ENCODE data around the gene AAMP. TPM values are rescaled to one million over a fixed set of nuclear protein-coding genes. Genes with fewer than 3 reads are reported as not detected.

AAMP gene
- total RNA-seq, 1 donor from 2014 or later, result 67.6 TPM

- no peak overlapping the region for H3K27ac Mint-ChIP-seq (ENCODE audit: unreplicated experiment)
Measured at GRCh38 chr2:218306184-218306920, 36.4 kb upstream of the AAMP start.

DNA sequence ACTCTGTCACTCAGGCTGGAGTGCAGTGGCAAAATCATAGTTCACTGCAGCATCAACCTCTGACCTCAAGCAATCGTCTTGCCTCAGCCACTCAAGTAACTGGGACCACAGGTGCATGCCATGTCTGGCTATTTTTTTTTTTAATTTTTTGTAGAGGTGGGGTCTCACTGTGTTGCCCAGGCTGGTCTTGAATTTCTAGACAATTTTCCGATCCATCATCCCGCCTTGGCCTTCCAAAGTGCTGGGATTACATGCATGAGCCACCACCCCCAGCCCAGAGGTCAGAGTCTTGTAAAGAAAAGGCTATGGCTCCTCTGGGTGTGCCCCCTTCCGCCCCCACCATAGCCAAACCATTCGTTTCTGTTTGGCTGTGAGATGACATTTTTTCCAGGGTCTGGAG, 35.4 kb upstream of the AAMP start:
- Mint-ChIP-seq H3K36me3 (ENCODE audit: low read depth, unreplicated experiment) (no peaks in the 10 kb centered on the region), H3K27ac (ENCODE audit: unreplicated experiment) (no peak overlapping the region), H3K9me3 (ENCODE audit: unreplicated experiment) (no peaks in the 10 kb centered on the region)

More at GRCh38 chr2:218306184-218306920, 36.4 kb upstream of the AAMP start:
- no peak for DNase-seq (ENCODE audit: low spot score)
- H3K4me1 Mint-ChIP-seq (ENCODE audit: unreplicated experiment), result no peaks in the 10 kb centered on the region
- no peak for TF ChIP-seq CTCF (IDR thresholded peaks at IDR 0.05; ENCODE audit: unreplicated experiment)
- H3K36me3 Mint-ChIP-seq (ENCODE audit: low read depth, unreplicated experiment), result no peaks in the 10 kb centered on the region
- no peaks in the 10 kb centered on the region for H3K9me3 Mint-ChIP-seq (ENCODE audit: unreplicated experiment)
- no peak overlapping the region for H3K4me3 Mint-ChIP-seq (ENCODE audit: unreplicated experiment)
- H3K27me3 Mint-ChIP-seq (ENCODE audit: unreplicated experiment), result peaks cover 11% of the 10 kb centered on the region

GRCh38 chr2:218301176-218301819, 31.4 kb upstream of the AAMP start:
- Mint-ChIP-seq H3K27me3 (ENCODE audit: unreplicated experiment) (peaks cover 11% of the 10 kb centered on the region), H3K36me3 (ENCODE audit: low read depth, unreplicated experiment) (no peaks in the 10 kb centered on the region), H3K4me3 (ENCODE audit: unreplicated experiment) (no peak overlapping the region), H3K27ac (ENCODE audit: unreplicated experiment) (no peak overlapping the region), H3K4me1 (ENCODE audit: unreplicated experiment) (no peaks in the 10 kb centered on the region), H3K9me3 (ENCODE audit: unreplicated experiment) (no peaks in the 10 kb centered on the region)
- DNase-seq (ENCODE audit: low spot score), result peak; percentile 91
- TF ChIP-seq CTCF (IDR thresholded peaks at IDR 0.05; ENCODE audit: unreplicated experiment), result peak; percentile 99

More for the DNA sequence above, 35.4 kb upstream of the AAMP start:
- no peak for TF ChIP-seq CTCF (IDR thresholded peaks at IDR 0.05; ENCODE audit: unreplicated experiment)
- no peaks in the 10 kb centered on the region for H3K4me1 Mint-ChIP-seq (ENCODE audit: unreplicated experiment)
- H3K4me3 Mint-ChIP-seq (ENCODE audit: unreplicated experiment), result no peak overlapping the region
- H3K27me3 Mint-ChIP-seq (ENCODE audit: unreplicated experiment), result peaks cover 11% of the 10 kb centered on the region
- DNase-seq (ENCODE audit: low spot score), result no peak

DNA sequence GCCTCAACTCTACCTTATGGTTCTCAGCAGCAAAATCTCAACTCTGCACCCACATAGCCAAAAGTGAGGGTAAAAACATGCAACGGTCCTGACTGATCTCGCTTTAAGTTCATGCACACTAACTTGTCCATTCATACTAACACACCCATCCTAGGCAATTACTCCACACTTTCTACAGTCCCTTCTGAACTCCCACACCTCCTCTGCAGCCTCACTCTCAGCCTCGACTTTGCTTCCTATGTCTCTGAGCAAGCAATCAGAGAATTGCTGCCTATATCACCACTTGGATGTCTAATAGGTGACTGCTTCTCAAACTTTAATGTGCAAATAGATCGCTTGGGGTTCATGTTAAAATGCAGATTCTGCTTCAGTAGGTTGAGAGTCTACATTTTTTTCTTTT, 30.2 kb upstream of the AAMP start:
- Mint-ChIP-seq H3K4me3 (ENCODE audit: unreplicated experiment) (no peak overlapping the region), H3K4me1 (ENCODE audit: unreplicated experiment) (peaks cover 2% of the 10 kb centered on the region), H3K36me3 (ENCODE audit: low read depth, unreplicated experiment) (no peaks in the 10 kb centered on the region), H3K27ac (ENCODE audit: unreplicated experiment) (no peak overlapping the region), H3K9me3 (ENCODE audit: unreplicated experiment) (no peaks in the 10 kb centered on the region), H3K27me3 (ENCODE audit: unreplicated experiment) (peaks cover 6% of the 10 kb centered on the region)
- no peak for TF ChIP-seq CTCF (IDR thresholded peaks at IDR 0.05; ENCODE audit: unreplicated experiment)
- no peak for DNase-seq (ENCODE audit: low spot score)

DNA sequence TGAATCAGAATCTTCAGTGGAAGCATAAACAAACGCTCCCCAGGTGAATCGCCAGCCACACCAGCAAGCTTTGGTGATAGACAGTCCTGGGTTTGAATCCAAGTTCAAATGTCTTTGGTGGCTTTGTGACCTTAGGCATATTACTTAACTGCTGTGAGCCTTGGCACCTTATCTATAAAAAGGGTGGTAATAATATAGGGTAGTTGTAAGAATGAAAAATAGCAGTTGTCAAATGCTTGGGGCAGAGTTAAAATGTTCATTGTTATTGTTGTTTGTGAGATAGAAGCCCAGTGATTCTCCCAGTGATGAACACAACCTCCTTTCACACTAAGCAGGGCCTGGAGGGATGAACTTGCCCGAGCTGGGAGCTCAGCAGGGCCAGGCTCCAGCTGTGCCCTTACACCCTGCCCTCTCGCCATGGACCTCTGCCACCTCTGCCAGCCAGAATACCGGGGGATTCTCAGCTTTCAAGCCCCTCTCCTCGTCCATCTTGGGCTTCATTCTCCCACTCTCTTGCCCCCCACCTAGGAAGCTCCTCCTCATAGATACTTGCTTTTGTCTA, 28.5 kb upstream of the AAMP start:
- Mint-ChIP-seq H3K4me1 (ENCODE audit: unreplicated experiment) (peaks cover 2% of the 10 kb centered on the region), H3K4me3 (ENCODE audit: unreplicated experiment) (no peak overlapping the region), H3K27me3 (ENCODE audit: unreplicated experiment) (peaks cover 4% of the 10 kb centered on the region), H3K36me3 (ENCODE audit: low read depth, unreplicated experiment) (no peaks in the 10 kb centered on the region), H3K27ac (ENCODE audit: unreplicated experiment) (no peak overlapping the region), H3K9me3 (ENCODE audit: unreplicated experiment) (no peaks in the 10 kb centered on the region)
- no peak for DNase-seq (ENCODE audit: low spot score)
- no peak for TF ChIP-seq CTCF (IDR thresholded peaks at IDR 0.05; ENCODE audit: unreplicated experiment)

All from endothelial cell (in vitro differentiated cells).